GM10266 (cell line): Measurements from ENCODE around the gene COL16A1.

ENCODE experiments used
- DNase-seq: peaks from one replicate; pipeline ENCODE4 v3.0.0; 2012; ENCODE audit errors: extremely low spot score
- TF ChIP-seq, protein P1 (sequence below): IDR thresholded peaks from 2 replicates; pipeline ENCODE4 v1.5.1; 2012; ENCODE audit warnings: mild to moderate bottlenecking, low read depth; ENCODE audit not compliant: control insufficient read depth, insufficient read depth; ENCODE audit errors: missing control alignments

The COL16A1 gene

GRCh38 chr1:31670593-31670964 is 33.2 kb downstream of the COL16A1 start:
- no peak for DNase-seq

GRCh38 chr1:31669786-31670592 is 33.8 kb downstream of the COL16A1 start:
- TF ChIP-seq, protein P1, sequence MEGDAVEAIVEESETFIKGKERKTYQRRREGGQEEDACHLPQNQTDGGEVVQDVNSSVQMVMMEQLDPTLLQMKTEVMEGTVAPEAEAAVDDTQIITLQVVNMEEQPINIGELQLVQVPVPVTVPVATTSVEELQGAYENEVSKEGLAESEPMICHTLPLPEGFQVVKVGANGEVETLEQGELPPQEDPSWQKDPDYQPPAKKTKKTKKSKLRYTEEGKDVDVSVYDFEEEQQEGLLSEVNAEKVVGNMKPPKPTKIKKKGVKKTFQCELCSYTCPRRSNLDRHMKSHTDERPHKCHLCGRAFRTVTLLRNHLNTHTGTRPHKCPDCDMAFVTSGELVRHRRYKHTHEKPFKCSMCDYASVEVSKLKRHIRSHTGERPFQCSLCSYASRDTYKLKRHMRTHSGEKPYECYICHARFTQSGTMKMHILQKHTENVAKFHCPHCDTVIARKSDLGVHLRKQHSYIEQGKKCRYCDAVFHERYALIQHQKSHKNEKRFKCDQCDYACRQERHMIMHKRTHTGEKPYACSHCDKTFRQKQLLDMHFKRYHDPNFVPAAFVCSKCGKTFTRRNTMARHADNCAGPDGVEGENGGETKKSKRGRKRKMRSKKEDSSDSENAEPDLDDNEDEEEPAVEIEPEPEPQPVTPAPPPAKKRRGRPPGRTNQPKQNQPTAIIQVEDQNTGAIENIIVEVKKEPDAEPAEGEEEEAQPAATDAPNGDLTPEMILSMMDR: no peak
- no peak for DNase-seq

More at GRCh38 chr1:31670593-31670964, 33.2 kb downstream of the COL16A1 start:
- TF ChIP-seq, protein P1: no peak

GRCh38 chr1:31669433-31669785 is 34.4 kb downstream of the COL16A1 start:
- TF ChIP-seq, protein P1: no peak
- DNase-seq: no peak

- no peak for DNase-seq
Observed at GRCh38 chr1:31668303-31668883, 35.4 kb downstream of the COL16A1 start.

DNA sequence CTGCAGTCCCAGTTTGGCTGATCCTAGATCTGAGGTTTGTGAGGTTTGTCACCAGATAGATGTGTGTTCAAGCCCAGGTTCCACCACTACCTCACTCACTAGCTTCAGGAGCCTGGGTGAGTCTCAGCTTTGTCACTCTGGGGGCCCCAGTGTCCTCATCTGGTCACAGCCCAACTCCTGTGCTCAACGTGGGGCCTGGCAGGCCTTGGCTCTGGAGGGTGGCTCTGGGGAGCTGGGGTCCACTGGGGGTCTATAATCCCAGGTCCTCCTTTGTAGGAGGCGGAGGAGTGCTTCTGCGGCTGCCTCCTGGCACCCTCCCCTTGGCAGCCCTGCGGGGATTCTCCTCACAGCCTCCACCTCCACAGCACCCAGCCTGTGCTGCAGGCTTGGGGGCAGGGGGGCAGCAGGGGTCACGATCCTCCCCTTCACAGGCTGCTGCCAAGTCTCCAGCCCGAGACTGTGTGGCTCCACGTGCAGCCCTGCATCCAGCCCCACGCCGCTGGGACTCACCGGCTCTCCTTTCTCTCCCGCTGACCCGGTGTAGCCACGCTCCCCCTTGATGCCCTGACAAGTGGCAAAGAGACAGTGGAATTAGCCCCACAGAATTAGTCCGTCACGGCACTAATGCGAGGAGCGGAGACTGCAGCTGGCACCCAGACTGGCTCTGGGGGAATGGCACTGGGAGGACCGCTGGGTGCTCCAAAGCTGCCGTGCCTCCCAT is 36.6 kb downstream of the COL16A1 start:
- TF ChIP-seq, protein P1: no peak
- DNase-seq: no peak

More at GRCh38 chr1:31668303-31668883, 35.4 kb downstream of the COL16A1 start:
- TF ChIP-seq, protein P1: no peak

- no peak for DNase-seq
- TF ChIP-seq, protein P1: no peak
Observed at GRCh38 chr1:31666263-31666963, 37.4 kb downstream of the COL16A1 start.
